HG03521 (cell line): ENCODE data around the gene COX14.
"Not testable (repeated sequence)": the region's sequence is repeated elsewhere in the genome, so short reads cannot be mapped to it uniquely, and the experiment has no call there.

Source experiments
- ATAC-seq: cut with Tn5 transposase; IDR thresholded peaks from one replicate; pipeline ENCODE4 v1.9.1; 2021; ENCODE audit warnings: mild to moderate bottlenecking, moderate library complexity; ENCODE audit not compliant: unreplicated experiment

COX14 gene

DNA sequence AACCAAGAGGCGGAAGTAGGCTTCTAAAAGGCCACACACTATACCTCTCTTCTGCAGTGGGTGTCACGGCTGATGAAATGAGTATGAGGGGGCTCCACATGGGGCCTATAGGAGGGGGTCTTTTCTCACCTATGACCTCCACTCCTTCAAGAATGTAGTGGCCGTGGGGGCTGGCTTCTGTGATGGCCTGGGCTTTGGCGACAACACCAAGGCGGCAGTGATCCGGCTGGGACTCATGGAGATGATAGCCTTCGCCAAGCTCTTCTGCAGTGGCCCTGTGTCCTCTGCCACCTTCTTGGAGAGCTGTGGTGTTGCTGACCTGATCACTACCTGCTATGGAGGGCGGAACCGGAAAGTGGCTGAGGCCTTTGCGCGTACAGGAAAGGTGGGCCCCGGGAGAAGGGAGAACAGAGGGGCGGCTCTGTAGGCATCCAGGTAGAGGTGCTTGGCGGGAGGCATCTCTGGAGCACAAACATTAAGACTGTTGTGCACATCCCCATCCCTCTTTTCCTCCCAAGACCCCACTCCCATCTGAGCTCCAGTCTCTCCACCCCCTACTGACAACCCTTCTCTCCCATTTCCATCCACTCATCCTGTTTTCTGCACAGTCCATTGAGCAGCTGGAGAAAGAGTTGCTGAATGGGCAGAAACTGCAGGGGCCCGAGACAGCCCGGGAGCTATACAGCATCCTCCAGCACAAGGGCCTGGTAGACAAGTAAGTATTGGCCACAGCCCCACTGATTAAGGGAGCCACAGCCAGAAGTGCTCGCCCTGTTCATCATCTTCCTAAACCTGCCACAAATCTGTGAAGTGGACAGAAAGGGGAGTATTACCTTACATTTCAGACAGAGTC, 4.4 kb upstream of the COX14 start:
- no peak for ATAC-seq

DNA sequence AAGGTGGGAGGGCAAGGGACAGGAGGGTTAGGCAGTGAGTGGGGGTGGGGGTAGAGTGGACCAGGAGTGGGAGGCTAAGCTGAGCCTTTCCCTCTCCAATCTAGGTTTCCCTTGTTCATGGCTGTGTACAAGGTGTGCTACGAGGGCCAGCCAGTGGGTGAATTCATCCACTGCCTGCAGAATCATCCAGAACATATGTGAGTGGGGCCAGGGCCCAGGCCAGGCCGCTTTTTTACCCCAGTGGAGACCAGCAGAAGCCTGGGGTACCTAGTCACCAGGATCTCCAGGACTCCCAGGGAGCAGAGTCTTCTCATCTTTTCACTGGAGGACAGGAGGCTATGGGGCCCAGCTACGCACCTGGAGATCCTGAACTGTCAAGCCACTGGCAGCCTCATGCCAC, 2.7 kb upstream of the COX14 start:
- no peak for ATAC-seq

DNA sequence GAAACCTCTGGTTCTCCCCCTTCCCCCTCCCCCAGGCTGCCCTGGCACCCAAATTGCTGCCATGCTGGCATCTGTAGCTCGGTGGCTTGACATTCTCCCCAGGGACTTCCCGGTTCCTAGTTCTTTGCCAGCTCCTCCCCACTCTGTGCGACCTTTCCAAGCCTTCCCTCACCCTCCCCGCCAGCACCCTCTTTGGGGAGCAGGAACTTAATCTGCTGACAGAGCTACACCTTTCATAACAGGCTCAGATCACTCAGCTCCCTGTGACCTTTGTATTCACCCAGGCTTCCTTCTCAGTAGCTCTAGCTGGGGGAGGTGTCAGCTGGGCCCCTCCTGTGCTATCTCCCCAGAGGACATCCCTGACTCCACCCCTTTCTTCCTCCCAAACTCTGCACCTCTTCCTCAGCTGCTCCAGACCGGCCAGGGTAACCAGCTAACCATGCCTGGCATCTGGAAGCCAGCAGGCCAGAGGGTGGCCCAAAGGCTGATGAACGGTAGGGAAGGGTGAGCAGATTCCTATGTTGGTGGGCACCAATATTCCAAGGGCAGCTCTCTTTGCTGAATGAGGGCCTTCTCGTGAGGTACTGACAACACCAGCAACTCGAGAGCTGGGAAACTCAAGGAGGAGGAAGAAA, 1.8 kb upstream of the COX14 start:
- no peak for ATAC-seq

DNA sequence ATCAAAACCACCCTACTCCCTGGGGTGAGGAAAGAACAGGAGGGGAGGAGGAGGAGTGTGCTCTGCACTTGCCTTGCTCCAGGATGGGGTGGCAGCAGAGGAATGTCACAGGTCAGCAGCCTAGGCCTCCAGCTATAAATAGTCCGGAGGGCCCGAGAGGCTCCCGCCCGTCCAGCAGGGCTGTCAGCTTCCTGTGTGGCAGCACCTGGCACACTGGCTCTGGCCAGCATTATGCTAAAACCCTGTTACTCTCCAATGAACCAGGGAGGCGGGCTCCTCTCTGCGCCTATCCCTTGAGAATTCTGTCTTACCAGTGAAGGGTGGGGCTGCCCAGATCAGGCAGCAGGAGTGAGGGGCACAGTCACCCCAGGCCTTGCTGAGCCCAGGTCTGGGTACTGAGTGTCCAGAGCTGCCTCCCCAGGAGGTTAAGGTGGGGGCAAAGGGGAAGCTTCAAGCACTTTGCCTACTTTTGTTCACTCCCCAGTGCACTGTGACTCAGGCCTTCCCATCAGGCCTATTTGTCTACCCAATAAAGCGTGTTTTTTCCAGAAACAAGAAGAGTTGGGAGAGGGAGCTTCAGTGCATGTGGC, 1.2 kb upstream of the COX14 start:
- ATAC-seq: no peak

DNA sequence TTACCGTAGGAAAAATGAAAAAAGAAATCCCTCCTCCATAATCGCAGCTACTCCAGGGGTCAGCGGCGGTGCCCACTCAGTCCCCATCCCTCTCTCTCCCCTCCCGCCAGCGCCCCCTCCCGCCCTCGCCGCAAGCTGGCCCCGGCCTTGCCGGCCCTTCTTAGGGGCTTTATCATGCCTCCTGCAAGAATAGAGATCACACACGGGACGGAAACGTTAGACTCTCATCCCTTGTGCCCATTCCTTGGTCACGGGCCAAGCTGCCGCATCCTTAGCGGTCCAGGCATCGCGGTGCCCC, 692 bp upstream of the COX14 start:
- ATAC-seq: no peak

DNA sequence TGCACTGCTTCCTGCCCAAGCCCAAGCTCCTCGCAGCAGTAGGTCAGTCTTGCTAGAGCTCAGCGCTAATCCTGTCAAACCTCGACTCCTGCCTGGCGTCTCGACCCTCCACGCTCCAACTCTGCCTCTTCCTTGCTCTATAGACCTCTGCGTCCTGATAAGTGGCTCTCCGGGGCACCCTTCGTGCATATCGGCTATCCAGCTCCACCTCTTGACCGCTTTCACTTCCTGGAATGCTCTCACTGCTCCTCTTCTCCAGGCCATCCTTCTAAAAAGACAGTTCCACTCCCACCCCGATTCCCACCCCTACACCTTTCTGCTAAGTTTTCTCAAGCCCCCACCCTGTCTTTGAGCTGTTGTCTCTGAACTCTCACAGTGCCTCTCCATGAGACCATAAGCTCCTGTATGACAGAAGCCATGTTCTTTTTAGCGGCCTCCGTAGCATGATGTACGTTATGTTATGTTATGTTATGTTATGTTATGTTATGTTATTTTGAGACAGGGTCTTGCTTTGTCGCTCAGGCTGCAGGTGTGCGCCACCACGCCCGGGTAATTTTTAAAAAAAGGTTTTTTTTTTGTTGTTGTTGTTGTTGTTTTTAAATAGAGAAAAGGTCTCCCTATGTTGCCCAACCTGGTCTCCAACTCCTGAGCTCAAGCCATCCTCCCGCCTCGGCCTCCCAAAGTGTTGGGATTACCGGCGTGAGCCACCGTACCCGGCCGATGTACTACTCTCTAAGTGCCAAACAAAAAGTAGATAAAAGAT, 601 bp downstream of the COX14 start:
- no peak for ATAC-seq

DNA sequence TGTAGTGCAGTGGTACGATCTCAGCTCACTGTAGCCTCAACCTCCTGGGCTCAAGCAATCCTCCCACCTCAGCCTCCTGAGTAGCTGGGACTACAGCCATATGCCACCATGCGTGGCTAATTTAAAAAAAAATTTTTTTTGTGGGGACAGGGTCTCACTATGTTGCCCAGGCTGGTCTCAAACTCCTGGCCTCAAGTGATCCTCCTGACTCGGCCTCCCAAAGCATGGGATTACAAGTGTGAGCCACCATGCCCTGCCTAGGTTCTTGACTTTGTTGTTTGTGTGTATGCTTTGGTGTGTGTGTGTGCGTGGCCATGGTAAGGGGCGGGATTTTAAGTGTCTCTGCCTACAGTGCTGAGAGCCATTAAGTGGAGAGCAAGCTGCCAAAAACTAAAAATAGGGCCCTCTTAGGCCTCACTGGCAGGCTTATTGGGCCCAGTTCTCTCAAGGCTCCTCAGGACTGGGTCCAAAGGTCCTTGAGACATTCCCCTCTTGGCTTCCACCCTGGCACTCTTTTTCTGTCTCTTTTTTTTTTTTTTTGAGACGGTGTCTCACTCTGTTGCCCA, 5.1 kb downstream of the COX14 start:
- ATAC-seq: no peak

DNA sequence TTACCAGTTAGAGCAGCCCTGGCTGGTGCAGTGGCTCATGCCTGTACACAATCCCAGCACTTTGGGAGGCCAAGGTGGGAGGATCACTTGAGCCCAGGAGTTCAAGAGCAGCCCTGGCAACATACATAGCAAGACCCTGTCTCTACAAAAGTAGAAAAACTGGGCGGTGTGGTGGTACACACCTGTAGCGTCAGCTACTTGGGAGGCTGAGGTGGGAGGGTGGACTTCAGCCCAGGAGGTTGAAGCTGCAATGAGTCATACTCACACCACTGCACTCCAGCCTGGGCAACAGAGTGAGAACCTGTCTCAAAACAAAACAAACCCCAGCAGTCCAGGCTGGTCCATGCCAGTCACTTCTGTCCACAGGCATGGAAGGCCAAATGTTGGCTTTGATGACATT, 7.4 kb downstream of the COX14 start:
- ATAC-seq: no peak

DNA sequence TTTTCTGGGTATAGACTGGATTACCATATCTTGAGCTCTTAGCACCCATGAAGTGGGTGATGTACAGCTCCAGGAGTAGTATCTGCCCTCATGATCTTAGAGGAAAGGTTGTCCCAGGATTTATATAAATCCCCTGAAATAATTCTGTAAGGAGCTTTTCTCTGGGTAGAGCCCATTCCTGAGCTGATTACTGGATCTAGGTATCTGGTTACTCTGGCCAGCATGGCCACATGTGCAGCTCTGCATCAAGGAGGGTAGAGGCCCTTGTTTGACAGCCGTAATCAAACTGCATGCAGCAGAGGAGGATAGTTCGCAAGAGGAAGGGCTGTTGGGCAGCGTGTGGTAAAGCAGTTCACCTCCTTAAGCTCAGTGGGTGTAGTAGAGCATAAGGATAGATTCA, 8.5 kb downstream of the COX14 start:
- no peak for ATAC-seq

DNA sequence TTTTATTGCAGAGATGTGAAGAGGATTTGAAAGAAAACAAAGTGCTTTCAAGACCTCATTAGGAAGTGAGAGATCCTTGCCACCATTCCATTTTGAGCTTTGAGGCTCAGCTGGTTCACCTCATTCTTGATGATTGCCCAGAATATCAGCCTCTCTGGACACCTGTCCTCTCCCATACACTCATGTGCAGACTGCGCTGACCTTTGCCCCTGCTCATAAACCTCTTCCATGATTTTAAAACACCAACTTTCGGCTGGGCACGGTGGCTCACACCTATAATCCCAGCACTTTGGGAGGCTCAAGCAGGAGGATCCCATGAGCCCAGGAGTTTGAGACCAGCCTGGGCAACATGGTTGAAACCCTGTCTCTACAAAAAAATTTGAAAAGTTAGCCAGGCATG, 8.9 kb downstream of the COX14 start:
- no peak for ATAC-seq

DNA sequence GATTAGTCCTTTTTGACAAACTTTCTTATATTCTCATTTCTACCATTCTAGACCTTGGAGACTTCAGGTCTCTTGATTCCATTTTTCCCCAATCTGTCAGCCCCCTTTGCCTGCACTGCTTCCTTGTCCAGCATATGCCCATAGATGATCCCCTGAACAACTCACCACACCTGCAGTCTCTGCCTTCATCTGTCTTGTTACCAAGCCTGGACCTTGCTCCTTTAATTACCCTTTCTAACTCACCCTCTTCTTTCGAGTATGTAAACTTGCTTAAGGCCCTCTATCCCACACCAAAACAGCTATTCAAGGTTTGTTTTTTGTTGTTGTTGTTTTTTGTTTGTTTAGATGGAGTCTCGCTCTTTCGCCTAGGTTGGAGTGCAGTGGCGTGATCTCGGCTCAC, 9.6 kb downstream of the COX14 start:
- no peak for ATAC-seq

DNA sequence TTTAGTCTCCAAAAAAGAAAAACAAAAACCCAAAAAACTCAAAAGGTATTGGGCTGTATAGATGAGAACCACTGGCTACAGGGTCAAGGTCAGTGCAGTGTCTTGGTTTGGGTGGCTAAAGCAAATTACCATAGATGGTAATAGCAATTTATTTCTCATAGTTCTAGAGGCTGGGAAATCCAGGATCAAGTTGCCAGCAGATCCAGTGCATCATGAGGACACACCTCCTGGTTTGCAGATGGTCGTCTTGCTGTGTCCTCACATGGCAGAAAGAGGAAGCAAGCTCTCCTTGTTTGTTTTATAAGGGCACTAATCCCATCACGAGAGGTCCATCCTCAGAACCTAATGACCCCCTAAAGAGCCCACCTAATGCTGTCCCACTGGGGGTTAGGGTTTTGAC, 11.2 kb downstream of the COX14 start:
- ATAC-seq: no peak

DNA sequence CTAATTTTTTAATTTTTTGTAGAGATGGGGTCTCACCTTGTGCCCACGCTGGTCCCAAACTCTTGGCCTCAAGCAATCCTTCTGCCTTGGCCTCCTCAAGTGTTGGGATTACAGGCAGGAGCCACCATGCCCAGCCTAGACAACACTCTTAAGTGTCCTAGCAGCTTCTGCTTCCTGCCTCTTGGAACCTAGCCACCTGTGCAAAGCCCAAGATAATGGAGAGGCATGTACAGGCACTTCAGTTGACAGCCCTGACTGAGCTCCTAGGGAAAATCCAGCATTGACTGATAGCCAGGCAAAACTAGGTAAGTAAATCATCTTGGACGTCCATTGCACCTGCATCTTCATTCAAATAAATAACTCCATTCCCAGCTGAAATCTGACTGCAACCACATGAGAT, 15.5 kb downstream of the COX14 start:
- no peak for ATAC-seq

DNA sequence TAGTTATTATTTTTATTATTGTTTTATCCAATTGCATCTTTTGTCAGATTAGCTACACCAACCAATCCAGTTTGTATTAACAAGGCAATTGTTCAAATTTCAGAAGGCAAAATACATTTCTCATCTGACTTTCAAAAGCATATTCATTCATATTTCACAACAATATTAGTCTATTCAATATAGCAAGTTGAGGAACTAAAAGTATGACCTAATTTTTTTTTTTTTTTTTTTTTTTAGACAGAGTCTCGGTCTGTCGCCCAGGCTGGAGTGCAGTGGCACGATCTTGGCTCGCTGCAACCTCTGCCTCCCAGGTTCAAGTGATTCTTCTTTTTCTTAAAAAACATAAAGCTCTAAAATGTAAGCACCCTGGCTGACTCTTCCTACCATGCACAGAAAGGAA, 17.3 kb downstream of the COX14 start:
- no peak for ATAC-seq

DNA sequence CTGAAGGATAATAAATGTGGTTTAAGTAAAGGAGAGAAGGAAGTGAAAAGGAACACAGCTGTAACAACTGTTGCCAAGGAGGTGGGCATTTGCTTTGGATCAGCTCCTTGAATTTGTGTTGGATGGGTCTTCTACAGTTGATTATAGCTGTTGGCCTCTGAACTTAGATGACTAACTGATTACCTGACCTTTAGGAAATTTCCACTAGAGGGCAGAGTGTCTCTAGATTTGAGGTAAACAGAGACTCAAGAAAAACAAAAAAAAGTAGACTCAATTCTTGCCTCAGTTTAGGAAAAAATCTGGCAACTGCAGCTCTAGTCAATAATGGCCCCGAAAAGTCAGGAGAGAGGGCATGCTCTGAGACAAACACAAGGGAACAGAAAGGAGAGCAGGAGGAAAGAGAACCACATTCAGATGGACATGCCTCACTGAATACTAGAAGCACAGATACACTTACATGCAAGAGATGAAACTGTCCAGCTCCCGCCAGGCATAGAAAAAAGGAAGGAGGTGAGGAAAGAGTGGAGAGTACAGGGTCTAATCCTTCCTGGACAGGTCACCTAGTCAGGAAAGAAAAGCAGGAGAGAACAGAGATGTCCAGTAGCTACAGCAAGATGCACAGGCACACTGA, 20.6 kb downstream of the COX14 start:
- ATAC-seq: no peak

DNA sequence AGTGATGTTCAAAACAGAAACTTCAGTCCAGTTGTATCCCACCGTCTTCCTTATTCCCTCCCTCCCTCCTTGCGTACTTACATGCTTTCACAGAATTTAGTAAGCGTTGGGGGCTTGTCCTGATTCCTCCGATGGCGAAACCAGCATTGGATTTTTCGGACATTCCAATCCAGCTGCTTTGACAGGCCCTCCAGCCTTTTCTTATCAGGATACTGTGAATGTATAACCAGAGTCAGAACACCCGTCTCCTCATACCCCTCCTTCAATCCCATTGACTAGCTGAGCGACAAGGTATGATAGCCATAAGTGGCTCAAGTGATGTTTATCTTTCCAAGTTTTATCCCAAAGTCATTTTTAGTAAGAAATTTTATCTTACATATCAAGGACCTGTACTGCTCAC, 31.0 kb downstream of the COX14 start:
- no peak for ATAC-seq

DNA sequence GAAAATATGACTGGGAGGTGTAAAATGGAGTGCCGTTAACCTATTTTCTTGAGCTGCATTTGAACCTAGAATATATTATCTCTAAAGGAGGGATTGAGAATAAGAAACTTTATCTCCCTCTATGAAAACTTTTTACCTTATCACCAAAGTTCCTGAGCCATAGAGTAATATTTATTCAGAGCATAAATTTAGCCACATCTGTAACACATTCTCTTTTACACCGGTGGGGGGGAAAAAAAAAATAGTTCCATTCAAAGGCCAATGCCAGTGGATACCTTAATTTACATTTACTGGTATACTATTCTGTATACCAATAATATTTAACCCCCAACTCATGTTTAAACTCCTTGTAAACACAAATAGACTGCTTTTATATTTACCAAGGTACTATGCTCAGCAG, 33.4 kb downstream of the COX14 start:
- no peak for ATAC-seq

DNA sequence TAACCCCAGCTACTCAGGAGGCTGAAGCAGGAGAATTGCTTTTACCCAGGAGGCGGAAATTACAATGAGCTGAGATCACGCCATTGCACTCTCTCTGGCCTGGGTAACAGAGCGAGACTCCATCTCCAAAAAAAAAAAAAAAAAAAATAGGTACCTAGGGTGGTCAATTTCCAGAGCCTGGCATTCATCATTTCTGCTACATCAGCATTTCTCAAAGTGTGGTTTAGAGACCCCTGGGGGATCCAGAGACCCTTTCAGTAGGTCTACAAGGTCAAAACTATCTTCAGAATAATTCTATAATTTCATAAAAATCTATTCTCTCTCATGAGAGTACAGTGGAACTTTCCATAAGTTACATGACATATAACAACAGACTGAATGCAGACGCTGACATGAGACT, 35.2 kb downstream of the COX14 start:
- ATAC-seq: no peak

DNA sequence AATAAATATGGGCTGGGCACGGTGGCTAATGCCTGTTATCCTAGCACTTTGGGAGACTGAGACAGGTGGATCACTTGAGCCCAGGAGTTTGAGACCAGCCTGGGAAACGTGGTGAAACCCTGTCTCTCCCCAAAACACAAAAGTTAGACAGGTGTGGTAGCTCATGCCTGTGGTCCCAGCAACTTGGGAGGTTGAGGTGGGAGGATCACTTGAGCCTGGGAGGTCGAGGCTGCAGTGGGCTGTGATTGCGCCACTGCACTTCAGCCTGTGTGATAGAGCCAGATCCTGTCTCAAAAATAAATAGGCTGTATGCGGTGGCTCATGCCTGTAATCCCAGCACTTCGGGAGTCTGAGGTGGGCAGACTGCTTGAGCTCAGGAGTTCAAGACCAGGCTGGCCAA, 36.0 kb downstream of the COX14 start:
- not testable (repeated sequence) for ATAC-seq

DNA sequence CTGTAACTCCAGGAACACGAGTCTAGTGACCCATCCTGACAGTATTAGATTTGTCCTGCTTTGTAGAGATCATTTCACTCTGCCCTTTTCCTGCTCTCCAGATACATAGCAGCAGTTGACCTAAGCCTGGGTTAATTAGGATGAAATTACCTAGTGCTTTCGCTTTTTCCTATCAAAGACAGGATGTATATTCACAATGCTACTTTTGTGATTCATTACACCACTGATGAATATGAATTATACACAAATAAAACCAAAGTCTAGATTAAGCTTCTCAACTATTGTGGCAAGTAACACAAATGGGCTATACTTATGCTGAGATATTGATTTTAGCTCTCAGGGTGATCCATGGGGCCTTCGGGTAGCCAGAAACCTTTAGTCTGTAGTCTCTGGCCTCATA, 37.3 kb downstream of the COX14 start:
- ATAC-seq: no peak
